Natural killer cell (primary cell): ENCODE results near the gene CHN1. TPM values are rescaled to one million over a fixed set of nuclear protein-coding genes. Genes with fewer than 3 reads are reported as not detected.

Experiments
- ATAC-seq, 3 donors: fragments of 150-1000 bp in 2 of 3; fragments of 200-7000 bp in 1 of 3; cut with Tn5 transposase; 1 replicate in 1 of 3; 2 replicates in 2 of 3; pipeline ENCODE4 v1.10.0; 2021; ENCODE audit warnings: mild to moderate bottlenecking in 2 of 3, moderate library complexity in 2 of 3
- DNase-seq, 2 donors: peaks; one replicate each; pipeline versions ENCODE4 v3.0.0 to v3.0.0-alpha.2; 2013 to 2021; ENCODE audit warnings: mixed read lengths in 1 of 2
- H3K27ac ChIP-seq: one replicate; pipeline ENCODE4 v1.5.1; 2013; ENCODE audit warnings: mild to moderate bottlenecking, low read length
- H3K27me3 ChIP-seq: one replicate; pipeline ENCODE4 v1.6.1; 2013; ENCODE audit warnings: low read length; ENCODE audit not compliant: control insufficient read depth, insufficient read depth
- H3K36me3 ChIP-seq: one replicate; pipeline ENCODE4 v1.6.1; 2013; ENCODE audit warnings: low read length; ENCODE audit not compliant: control insufficient read depth, insufficient read depth
- H3K4me1 ChIP-seq: one replicate; pipeline ENCODE4 v1.6.1; 2013; ENCODE audit warnings: low read length; ENCODE audit not compliant: control insufficient read depth, insufficient read depth
- H3K4me3 ChIP-seq: one replicate; pipeline ENCODE4 v1.5.1; 2013; ENCODE audit warnings: low read length
- H3K9me3 ChIP-seq: one replicate; pipeline ENCODE4 v1.6.1; 2013; ENCODE audit warnings: low read length; ENCODE audit not compliant: control insufficient read depth, insufficient read depth
- H3K27ac Mint-ChIP-seq, 2 donors: one replicate each; pipeline ENCODE4 v1.8.0; 2022; ENCODE audit warnings: mild to moderate bottlenecking in 2 of 2, mixed read lengths in 2 of 2, moderate library complexity in 1 of 2
- H3K27me3 Mint-ChIP-seq, 2 donors: one replicate each; pipeline ENCODE4 v1.8.0; 2022; ENCODE audit warnings: low read depth in 2 of 2, mixed read lengths in 2 of 2
- H3K36me3 Mint-ChIP-seq: one replicate; pipeline ENCODE4 v1.8.0; 2022; ENCODE audit warnings: mixed read lengths
- H3K4me1 Mint-ChIP-seq, 2 donors: one replicate each; pipeline ENCODE4 v1.8.0; 2022; ENCODE audit warnings: mixed read lengths in 2 of 2
- H3K4me3 Mint-ChIP-seq: one replicate; pipeline ENCODE4 v1.8.0; 2022; ENCODE audit warnings: mild to moderate bottlenecking, moderate library complexity, mixed read lengths
- H3K9me3 Mint-ChIP-seq, 2 donors: one replicate each; pipeline ENCODE4 v1.8.0; 2022; ENCODE audit warnings: mixed read lengths in 2 of 2
- WGBS: methylation state at CpG from one replicate; pipeline ENCODE4 v1.1.7; 2013; ENCODE audit warnings: missing lambda C conversion rate; ENCODE audit not compliant: insufficient coverage; 5-methylcytosine and 5-hydroxymethylcytosine counted together
- intact Hi-C: fragments of 100-400 bp; cut with micrococcal nuclease; formaldehyde crosslinking; loops from one replicate; pipeline ENCODE4 v1.14.2; 2022
- total RNA-seq, 4 donors: library from RNA; stranded (reverse); fragments of 120-200 nt in 1 of 4; gene quantifications; one replicate each; pipeline versions ENCODE4 v1.2.3 to v1.2.4, GENCODE V29; 2013 to 2022
- TF ChIP-seq, protein P1 (sequence below): fragments of 200-600 bp; IDR thresholded peaks from one replicate; pipeline ENCODE4 v1.8.0; 2022; ENCODE audit warnings: antibody characterized with exemption

Gene CHN1
- total RNA-seq, 3 donors from 2014 or later (not counting 1 experiment from before 2014, with no cell fraction given), result 0.80 to 1.7 (median 0.88) TPM

- intact Hi-C loops, result no loop called here
- WGBS, result 89% methylated on average over 3 of the region's 3 CpGs
- Mint-ChIP-seq H3K36me3 (no peaks in the 10 kb centered on the region), H3K27me3 (no peaks in the 10 kb centered on the region), H3K27ac (no peak overlapping the region), H3K4me1 (peaks cover 0 to 6% of the 10 kb centered on the region in 2 donors), H3K9me3 (no peaks in the 10 kb centered on the region), H3K4me3 (no peak overlapping the region)
- no peaks in the 10 kb centered on the region for H3K9me3 ChIP-seq
- no peaks in the 10 kb centered on the region for H3K4me1 ChIP-seq
- DNase-seq (no peak), ATAC-seq (no peak)
- H3K27ac ChIP-seq, result no peak overlapping the region
- no peaks in the 10 kb centered on the region for H3K36me3 ChIP-seq
- H3K4me3 ChIP-seq, result no peak overlapping the region
- TF ChIP-seq, protein P1, sequence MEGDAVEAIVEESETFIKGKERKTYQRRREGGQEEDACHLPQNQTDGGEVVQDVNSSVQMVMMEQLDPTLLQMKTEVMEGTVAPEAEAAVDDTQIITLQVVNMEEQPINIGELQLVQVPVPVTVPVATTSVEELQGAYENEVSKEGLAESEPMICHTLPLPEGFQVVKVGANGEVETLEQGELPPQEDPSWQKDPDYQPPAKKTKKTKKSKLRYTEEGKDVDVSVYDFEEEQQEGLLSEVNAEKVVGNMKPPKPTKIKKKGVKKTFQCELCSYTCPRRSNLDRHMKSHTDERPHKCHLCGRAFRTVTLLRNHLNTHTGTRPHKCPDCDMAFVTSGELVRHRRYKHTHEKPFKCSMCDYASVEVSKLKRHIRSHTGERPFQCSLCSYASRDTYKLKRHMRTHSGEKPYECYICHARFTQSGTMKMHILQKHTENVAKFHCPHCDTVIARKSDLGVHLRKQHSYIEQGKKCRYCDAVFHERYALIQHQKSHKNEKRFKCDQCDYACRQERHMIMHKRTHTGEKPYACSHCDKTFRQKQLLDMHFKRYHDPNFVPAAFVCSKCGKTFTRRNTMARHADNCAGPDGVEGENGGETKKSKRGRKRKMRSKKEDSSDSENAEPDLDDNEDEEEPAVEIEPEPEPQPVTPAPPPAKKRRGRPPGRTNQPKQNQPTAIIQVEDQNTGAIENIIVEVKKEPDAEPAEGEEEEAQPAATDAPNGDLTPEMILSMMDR, result no peak
- no peaks in the 10 kb centered on the region for H3K27me3 ChIP-seq
Observed at GRCh38 chr2:175039490-175039889, 34.3 kb upstream of the CHN1 start.

DNA sequence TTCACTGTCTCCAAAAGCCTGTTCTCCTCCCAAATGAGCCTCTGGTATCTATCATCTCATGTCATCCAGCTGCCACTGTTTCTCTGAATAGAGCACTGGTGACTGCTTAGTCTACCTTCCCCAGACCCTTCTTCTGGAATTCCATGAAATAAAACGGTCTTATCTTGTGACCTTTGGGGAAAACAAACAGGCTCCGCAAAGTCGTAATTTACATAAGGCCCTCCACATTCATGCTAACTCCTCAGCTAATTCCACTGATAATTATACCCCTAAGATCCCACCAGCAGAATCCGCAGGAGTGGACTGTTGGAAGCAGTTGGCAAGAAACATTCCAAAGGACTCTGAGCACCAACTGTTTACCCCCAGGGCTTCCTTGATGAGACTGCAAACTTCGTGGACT is 33.9 kb upstream of the CHN1 start:
- 93% methylated on average over 5 of the region's 5 CpGs for WGBS
- intact Hi-C loops, result no loop called here

DNA sequence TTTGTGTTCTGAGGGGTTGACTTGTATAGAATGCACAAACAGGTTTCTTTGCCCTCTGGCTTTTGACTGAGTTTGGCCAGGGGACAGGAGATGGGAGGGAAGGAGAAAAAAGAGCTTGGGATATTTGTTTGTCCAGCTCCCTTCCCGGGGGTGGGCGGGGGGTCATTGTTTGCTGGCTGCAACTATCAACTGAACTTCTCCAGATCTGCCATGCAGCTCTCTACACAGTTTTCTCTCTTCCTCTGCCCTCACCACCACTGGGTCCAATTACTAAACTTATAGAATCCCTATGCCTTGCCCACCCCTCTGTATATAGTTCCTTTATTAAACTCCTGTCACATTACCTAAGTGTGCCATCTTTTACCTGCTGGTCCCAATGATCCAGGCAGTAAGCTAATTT is 32.8 kb upstream of the CHN1 start:
- no peaks in the 10 kb centered on the region for H3K27me3 Mint-ChIP-seq
- TF ChIP-seq, protein P1, result no peak
- H3K4me3 ChIP-seq, result no peak overlapping the region
- no peak overlapping the region for H3K4me3 Mint-ChIP-seq
- ATAC-seq (no peak), DNase-seq (no peak)
- H3K4me1 ChIP-seq, result no peaks in the 10 kb centered on the region
- intact Hi-C loops, result no loop called here
- no peaks in the 10 kb centered on the region for H3K36me3 Mint-ChIP-seq
- no peak overlapping the region for H3K27ac Mint-ChIP-seq
- H3K36me3 ChIP-seq, result no peaks in the 10 kb centered on the region
- H3K4me1 Mint-ChIP-seq, result peaks cover 0 to 6% of the 10 kb centered on the region in 2 donors
- H3K9me3 Mint-ChIP-seq, result no peaks in the 10 kb centered on the region
- H3K9me3 ChIP-seq, result no peaks in the 10 kb centered on the region
- no peak overlapping the region for H3K27ac ChIP-seq
- WGBS, result 92% methylated on average over 2 of the region's 2 CpGs
- H3K27me3 ChIP-seq, result no peaks in the 10 kb centered on the region

More for the DNA sequence above, 33.9 kb upstream of the CHN1 start:
- H3K36me3 Mint-ChIP-seq, result no peaks in the 10 kb centered on the region
- TF ChIP-seq, protein P1, result no peak
- Histone ChIP-seq H3K4me1 (no peaks in the 10 kb centered on the region), H3K27me3 (no peaks in the 10 kb centered on the region), H3K36me3 (no peaks in the 10 kb centered on the region), H3K27ac (no peak overlapping the region), H3K4me3 (no peak overlapping the region), H3K9me3 (no peaks in the 10 kb centered on the region)
- no peaks in the 10 kb centered on the region for H3K9me3 Mint-ChIP-seq
- H3K27me3 Mint-ChIP-seq, result no peaks in the 10 kb centered on the region
- H3K4me1 Mint-ChIP-seq, result peaks cover 0 to 6% of the 10 kb centered on the region in 2 donors
- H3K4me3 Mint-ChIP-seq, result no peak overlapping the region
- no peak for DNase-seq
- H3K27ac Mint-ChIP-seq, result no peak overlapping the region
- no peak for ATAC-seq

DNA sequence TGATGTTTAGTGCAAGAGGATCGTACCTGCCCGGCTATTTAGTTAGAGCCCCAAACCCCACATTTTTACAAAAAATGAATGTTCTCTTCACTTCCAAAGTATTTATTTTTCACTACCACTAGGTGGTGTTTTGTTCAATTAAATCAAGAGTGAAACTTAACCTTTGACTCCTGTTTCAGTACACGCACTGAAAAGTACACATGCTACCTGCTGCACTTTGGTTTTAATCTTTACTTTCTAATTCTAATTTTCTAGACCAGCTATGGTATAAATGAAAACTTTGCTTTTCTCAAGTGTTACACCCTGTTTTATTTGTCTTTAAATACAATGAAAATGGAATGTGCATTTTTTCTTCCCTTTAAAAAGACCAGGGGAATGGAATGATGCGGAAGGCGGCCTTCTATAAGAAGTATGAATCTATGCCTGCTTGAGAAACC is 31.4 kb upstream of the CHN1 start:
- Histone ChIP-seq H3K27ac (no peak overlapping the region), H3K36me3 (no peaks in the 10 kb centered on the region), H3K4me1 (no peaks in the 10 kb centered on the region), H3K27me3 (no peaks in the 10 kb centered on the region), H3K4me3 (no peak overlapping the region), H3K9me3 (no peaks in the 10 kb centered on the region)
- Mint-ChIP-seq H3K4me3 (no peak overlapping the region), H3K9me3 (no peaks in the 10 kb centered on the region), H3K36me3 (no peaks in the 10 kb centered on the region), H3K27me3 (no peaks in the 10 kb centered on the region), H3K4me1 (peaks cover 0 to 6% of the 10 kb centered on the region in 2 donors), H3K27ac (no peak overlapping the region)
- intact Hi-C loops, result no loop called here
- ATAC-seq, result peak; percentile 48 to 60 (median 50)
- TF ChIP-seq, protein P1, result peak; percentile 61
- DNase-seq, result peak in 1 of 2 donors; percentile 62
- 29% methylated on average over 1 of the region's 5 CpGs for WGBS
